ENCODE results near the gene SSC5D. TPM values are rescaled to one million over a fixed set of nuclear protein-coding genes. Genes with fewer than 3 reads are reported as not detected.
A peak's percentile ranks its signal among the peaks of the same experiment; 100 is the strongest.

Gene SSC5D
- total RNA-seq, 2 donors from 2014 or later = 2.2 to 7.4 TPM

GRCh38 chr19:55483706-55484592, 4.3 kb upstream of the SSC5D start:
- no peak for DNase-seq

GRCh38 chr19:55484593-55485438, 3.4 kb upstream of the SSC5D start, which contains the start of gene NAT14:
TSS of gene NAT14 (plus strand) at chr19:55485188. CDS start at chr19:55485709, 521 bp downstream.
- no peaks in the 10 kb centered on the region for H3K36me3 ChIP-seq
- peak within 1 kb of the TSS; percentile 53 for H3K4me3 ChIP-seq
- H3K9me3 ChIP-seq = no peaks in the 10 kb centered on the region
- peak within 1 kb of the TSS; percentile 76 for H3K27ac ChIP-seq
- TF ChIP-seq CTCF (IDR thresholded peaks at IDR 0.05) = no peak
- H3K27me3 ChIP-seq = no peaks in the 10 kb centered on the region
- intact Hi-C loops (cut with DNase I) = no loop called here
- H3K4me1 ChIP-seq = peaks cover 10% of the 10 kb centered on the region
- no peak for DNase-seq
- peak within 1 kb of the TSS; percentile 34 to 60 for H3K9ac ChIP-seq (ENCODE audit: low read depth in 2 of 2, low read length in 2 of 2)

More at GRCh38 chr19:55483706-55484592, 4.3 kb upstream of the SSC5D start:
- no peaks in the 10 kb centered on the region for H3K27me3 ChIP-seq
- TF ChIP-seq CTCF (IDR thresholded peaks at IDR 0.05) = no peak
- H3K4me1 ChIP-seq = peaks cover 10% of the 10 kb centered on the region
- H3K9me3 ChIP-seq = no peaks in the 10 kb centered on the region
- H3K27ac ChIP-seq = no peak overlapping the region
- intact Hi-C loops (cut with DNase I) = no loop called here
- peak overlapping the region; percentile 34 to 35 for H3K9ac ChIP-seq (ENCODE audit: low read depth in 2 of 2, low read length in 2 of 2)
- peak overlapping the region; percentile 53 for H3K4me3 ChIP-seq
- H3K36me3 ChIP-seq = no peaks in the 10 kb centered on the region

GRCh38 chr19:55485439-55486011, 2.7 kb upstream of the SSC5D start:
- intact Hi-C loops (cut with DNase I) = no loop called here
- H3K27ac ChIP-seq = peak overlapping the region; percentile 76
- peak overlapping the region; percentile 34 to 60 for H3K9ac ChIP-seq (ENCODE audit: low read depth in 2 of 2, low read length in 2 of 2)
- H3K36me3 ChIP-seq = no peaks in the 10 kb centered on the region
- DNase-seq = no peak
- H3K9me3 ChIP-seq = no peaks in the 10 kb centered on the region
- no peaks in the 10 kb centered on the region for H3K27me3 ChIP-seq
- H3K4me3 ChIP-seq = peak overlapping the region; percentile 53
- H3K4me1 ChIP-seq = peaks cover 10% of the 10 kb centered on the region
- no peak for TF ChIP-seq CTCF (IDR thresholded peaks at IDR 0.05)

GRCh38 chr19:55486043-55486970, 1.9 kb upstream of the SSC5D start:
- Histone ChIP-seq H3K9ac (ENCODE audit: low read depth in 2 of 2, low read length in 2 of 2) (peak overlapping the region in 1 of 2 donors; percentile 60), H3K9me3 (no peaks in the 10 kb centered on the region), H3K36me3 (no peaks in the 10 kb centered on the region), H3K27ac (peak overlapping the region; percentile 76), H3K4me3 (no peak overlapping the region), H3K27me3 (no peaks in the 10 kb centered on the region), H3K4me1 (peaks cover 10% of the 10 kb centered on the region)
- intact Hi-C loops (cut with DNase I) = no loop called here
- no peak for DNase-seq
- no peak for TF ChIP-seq CTCF (IDR thresholded peaks at IDR 0.05)
